Ecto neural progenitor cell (in vitro differentiated cells): Measurements from ENCODE around the gene RXYLT1.
"Not testable (repeated sequence)": the region's sequence is repeated elsewhere in the genome, so short reads cannot be mapped to it uniquely, and the experiment has no call there.

Source experiments
- DNase-seq: peaks from one replicate; pipeline ENCODE4 v3.0.0-alpha.2; 2018; ENCODE audit warnings: low spot score

Gene RXYLT1

DNA sequence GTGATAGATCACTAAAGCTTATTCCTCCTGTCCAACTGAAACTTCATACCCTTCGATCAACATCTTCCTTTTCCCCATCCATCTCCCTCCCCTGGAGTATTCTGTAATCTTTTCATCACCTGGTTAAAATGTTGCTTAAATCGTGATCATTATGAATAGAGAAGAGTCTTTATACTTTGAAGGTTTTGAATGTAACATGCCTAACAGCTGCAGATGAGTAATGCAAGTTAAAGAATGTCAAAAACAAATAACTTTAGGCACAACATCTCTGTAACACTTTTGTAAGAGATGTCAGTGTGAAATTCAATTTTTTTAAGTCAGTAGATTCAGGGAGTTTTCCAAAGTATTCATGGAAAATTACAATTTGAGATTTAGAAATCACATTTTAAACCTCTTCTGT, 25.0 kb downstream of the RXYLT1 start:
- no peak for DNase-seq

DNA sequence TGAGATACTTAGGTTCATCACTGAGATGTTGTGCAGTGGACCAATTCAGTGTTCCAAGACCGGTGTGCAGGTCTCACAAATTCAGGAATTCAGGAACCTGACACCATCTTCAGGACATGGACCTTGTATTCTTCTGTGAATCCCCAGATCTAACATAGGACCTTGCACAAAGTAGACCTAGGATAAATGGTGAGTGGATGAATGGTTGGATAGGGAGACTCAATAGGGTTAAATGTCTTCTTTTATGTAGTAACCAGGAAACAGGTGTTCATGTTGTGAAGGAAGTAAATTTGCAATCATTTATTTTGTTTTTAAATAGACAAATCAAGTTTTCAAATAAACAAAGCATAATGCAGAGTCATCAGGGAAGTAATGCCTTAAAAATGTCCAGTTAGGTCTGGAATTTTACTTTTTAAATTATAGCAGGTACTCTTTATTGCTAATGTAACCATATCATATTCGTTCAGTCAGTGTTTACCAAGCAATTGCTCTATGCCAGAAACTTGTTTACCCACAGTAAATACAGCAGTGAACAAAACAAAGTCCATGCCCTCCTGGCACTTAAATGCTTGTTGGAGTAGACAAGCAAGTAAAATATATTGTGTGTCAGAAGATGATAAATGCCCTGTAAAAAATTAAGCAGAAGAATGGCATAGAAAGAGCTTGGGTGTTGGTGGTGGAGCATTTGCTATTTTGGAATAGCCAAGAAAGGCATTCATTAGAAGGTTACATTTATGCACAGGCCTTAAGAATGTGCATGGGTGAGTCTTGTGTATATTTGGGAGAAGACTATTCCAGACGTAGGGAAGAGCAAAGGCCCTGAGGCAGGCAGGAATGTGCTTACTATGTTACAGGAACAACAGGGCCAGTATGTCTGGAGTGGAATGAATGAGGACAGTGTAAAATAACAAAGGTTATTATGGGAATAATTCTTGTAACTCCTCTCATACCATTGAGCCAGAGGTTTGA, 26.3 kb downstream of the RXYLT1 start:
- no peak for DNase-seq

DNA sequence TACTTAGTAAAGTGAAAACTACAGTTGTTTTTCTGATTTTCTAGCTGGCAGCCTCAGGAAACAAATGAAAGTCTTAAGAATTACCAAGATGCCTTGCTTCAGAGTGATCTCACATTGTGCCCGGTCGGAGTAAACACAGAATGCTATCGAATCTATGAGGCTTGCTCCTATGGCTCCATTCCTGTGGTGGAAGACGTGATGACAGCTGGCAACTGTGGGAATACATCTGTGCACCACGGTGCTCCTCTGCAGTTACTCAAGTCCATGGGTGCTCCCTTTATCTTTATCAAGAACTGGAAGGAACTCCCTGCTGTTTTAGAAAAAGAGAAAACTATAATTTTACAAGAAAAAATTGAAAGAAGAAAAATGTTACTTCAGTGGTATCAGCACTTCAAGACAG, 28.9 kb downstream of the RXYLT1 start:
- no peak for DNase-seq

DNA sequence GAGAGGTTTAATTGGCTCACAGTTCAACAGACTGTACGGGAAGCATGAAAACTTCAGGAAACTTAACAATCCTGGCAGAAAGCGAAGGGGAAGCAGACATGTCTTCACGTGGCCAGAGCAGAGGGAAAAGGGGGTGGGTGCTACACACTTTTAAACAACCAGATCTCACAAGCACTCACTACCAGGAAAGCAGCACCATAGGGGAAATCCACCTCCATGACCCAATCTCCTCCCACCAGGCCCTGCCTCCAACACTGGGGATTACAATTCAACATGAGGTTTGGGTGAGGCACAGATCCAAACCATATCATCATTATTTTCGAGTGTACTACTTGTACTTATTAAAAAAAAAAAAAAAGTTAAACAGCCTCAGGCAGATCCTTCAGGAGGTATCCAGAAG, 29.9 kb downstream of the RXYLT1 start:
- DNase-seq, result no peak

DNA sequence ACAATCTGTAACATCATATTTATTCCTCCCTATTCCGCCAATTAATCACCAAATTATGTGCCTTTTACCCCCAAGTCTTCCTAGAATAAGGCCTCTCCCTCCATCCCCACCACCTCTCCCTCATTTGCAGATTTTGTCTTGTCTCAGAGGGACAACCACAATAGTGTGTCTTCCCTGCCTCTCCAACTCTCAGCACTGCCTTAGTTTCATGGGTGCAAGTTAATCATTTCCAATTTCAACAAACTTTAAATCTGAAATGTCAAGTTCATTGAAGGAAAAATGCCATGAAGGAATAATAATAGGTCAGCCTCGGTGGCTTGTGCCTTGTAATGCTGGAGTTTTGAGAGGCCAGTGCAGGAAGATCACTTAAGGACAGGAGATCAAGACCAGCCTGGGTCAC, 31.6 kb downstream of the RXYLT1 start:
- no peak for DNase-seq

DNA sequence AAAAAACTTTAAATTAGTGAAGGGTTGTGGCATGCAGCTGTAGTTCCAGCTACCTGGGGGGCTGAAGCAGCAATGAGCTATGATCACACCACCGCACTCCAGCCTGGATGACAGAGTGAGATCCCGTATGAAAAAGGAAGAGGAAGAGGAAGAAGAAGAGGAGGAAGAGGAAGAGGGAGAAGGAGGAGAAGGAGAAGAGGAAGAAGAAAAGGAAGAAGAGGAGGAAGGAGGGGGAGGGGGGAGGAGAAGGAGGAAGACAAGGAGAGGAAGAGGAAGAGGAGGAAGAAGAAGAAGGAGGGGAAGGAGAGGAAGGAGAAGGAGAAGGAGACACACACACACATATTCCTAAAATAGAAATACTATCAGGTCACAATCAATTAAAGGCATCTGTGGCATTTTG, 32.0 kb downstream of the RXYLT1 start:
- no peak for DNase-seq

DNA sequence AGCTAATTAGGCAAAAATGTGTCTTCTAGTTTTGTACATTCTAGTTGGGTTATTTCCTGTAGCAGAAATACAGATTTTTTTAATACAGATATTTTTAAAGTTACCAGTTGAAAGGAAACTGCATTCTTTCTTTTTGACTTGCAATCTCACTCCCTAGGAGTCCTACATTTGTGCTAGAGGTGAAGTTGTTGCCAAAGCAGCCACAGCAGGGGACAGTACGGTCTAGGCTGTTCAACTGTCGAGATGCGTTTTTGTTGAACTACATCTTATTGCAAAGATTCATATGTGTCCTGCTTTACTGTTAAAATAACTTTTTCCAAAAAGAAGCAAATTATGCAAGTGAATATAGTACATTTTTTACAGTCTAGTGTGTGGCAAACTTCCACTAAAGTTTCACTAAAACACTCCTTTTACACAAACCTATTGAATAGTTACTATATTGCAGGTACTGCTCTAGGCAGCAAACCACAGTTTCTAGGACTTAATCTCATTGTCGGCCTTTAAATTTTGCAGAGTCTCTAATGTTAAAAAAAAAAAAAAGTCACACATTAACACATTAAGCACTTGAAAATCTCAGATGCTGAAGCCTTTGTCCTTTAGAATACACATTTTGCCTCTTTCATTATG, 34.5 kb downstream of the RXYLT1 start:
- no peak for DNase-seq

DNA sequence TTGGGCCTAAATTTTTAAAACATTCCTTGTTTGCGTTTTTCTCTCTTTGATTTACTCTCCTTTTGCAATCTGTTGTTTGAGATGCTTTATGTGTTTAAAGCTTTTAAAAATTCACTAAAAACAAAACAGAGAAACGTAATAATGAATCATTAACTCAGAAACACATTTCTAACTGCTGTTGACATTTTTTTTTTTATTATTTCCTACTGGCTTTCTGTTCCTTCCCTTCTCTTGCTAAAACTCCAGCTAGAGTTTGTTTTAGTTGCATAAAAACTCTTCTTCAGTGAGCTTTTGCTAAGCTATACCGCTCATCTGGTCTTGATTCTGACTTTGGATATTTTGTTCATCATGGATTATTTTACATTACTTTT, 35.8 kb downstream of the RXYLT1 start:
- no peak for DNase-seq

DNA sequence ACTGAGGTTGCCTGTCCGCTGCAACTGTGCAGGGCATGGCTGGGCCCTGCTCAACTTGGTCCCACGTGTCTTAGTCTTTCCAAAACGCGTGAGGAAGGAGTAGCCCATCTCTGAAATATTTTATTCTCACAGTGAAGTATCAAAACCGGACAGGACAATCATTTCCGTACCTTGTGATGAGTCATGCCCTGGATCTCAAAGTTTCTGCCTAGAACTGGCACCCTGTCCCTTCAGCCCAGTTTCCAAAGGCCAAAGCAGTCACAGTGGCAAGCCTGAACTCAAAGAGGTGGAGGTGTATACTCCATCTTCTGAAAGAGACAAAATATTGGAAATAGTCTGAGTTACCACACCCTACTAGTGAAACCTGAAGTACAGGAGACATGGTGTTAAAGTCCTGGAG, 36.3 kb downstream of the RXYLT1 start:
- no peak for DNase-seq

DNA sequence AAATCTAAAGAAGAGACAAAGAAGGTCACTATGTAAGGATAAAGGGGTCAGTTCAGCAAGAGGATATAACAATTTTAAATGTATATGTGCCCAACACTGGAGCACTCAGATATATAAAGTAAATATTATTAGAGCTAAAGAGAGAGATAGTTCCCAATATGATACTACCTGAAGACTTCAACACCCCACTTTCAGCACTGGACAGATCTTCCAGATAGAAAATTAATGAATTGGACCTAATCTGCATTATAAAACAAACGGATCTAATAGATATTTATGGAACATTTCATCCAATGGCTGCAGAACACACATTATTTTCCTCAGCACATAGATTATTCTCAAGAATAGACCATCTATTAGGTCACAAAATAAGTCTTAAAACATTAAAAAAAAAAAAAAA, 40.7 kb downstream of the RXYLT1 start:
- no peak for DNase-seq

DNA sequence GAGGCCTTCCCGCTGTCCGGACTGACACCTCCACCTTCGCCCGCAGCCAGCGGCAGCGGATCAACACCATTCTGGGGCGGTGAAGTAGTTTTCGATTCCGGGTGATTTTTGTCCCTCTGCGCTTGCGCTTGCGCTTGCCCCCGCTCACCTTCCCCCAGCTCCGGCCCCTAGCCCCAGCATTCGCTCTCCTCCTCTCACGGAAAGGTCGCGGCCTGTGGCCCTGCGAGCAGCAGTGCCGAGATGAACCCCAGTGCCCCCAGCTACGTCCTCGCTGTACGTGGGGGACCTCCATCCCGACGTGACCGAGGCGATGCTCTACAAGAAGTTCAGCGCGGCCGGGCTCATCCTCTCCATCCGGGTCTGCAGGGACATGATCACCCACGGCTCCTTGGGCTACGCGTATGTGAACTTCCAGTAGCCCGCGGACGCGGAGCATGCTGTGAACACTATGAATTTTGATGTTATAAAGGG, 42.1 kb downstream of the RXYLT1 start:
- no peak for DNase-seq

DNA sequence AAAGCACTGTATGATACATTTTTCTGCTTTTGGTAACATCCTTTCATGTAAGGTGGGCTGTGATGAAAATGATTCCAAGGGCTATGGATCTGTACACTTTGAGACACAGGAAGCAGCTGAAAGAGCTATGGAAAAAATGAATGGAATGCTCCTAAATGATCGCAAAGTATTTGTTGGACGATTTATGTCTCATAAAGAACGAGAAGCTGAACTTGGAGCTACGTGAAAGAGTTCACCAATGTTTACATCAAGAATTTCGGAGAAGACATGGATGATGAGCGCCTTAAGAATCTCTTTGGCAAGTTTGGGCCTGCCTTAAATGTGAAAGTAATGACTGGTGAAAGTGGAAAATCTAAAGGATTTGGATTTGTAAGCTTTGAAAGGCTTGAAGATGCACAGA, 42.6 kb downstream of the RXYLT1 start:
- no peak for DNase-seq

DNA sequence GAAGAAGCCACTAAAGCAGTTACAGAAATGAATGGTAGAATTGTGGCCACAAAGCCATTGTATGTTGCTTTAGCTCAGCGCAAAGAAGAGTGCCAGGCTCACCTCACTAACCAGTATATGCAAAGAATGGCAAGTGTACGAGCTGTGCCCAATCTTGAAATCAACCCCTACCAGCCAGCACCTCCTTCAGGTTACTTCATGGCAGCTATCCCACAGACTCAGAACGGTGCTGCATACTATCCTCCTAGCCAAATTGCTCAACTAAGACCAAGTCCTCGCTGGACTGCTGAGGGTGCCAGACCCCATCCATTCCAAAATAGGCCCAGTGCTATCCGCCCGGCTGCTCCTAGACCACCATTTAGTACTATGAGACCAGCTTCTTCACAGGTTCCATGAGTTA, 43.3 kb downstream of the RXYLT1 start:
- no peak for DNase-seq

DNA sequence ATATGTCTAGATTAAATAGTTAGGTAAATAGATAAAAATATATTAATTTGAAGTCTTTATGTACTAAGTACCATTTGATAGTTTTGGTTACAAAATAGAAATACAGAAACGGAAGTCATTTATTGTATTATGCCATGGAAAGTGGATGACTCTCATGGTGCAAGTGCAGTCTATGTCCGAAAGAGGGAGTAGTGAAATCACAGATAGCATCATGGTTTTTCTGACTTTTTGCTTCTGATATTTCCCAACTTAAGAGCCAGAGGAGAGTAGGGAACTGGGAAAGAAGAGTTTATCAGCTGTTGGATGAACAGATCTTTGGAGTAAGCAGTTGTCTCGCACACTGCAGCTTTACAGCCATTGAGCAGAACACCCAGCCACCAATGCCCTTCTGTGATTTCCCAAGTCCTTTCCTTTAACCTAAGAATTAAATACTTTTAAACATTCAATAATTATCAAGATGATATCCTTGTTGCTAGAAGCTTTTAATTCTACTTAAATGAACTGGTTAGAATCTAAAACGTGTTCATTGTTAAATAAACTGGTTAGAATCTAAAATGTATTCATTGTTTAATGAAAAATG, 46.4 kb downstream of the RXYLT1 start:
- DNase-seq, result no peak

DNA sequence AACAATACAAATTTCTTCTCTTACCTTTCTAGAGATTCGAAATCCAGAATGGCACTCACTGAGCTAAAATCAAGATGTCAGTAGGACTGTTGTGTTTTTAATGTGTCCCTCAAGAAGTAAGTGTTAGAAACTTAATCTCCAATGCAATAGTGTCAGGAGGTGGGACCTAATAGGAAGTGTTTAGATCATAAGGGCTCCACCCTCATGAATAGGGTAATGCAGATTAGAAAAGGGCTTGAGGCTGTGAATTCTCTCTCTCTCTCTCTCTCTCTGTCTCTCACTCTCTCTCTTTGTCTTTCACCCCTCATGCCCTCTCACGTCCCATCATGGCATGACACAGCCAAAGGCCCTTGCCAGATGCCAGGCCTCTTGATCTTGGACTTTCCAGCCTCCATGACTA, 49.2 kb downstream of the RXYLT1 start:
- DNase-seq, result no peak

DNA sequence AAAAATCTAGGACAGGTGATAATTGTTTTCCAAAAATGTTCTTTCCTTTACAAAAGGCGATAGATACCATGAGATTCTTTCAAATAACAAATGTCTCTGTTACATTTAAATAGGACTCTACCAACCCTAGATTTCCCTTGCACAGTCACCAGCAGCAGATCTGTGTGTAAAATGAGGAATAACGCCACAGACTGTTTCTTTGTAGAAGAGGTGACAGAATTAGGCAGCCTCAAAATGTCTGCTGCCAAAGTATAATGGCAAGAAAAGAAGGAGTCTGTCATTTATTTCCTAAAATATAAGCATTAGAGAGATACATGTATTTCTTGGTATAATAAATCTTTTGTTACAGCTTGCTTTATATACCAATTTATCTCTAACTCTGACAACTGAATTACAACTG, 56.3 kb downstream of the RXYLT1 start:
- no peak for DNase-seq

DNA sequence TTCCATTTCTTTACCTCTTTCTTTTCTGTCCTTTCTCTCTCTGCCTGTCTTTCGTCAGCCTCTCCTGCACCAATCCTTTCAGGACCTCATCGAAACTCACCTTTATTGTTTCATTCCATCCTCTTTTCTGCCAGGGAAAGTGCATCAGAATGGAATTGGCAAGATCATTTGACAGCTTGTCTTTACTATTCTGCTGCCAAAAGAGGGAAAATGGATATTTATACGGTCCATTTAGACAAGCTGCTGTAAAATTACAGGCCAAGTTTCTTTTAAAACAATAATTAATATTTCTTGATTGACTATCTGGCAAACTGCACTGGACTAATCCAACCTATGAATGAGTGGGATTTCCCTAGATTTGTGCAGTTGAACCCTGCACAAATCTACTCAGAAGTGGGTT, 57.2 kb downstream of the RXYLT1 start:
- DNase-seq, result no peak

DNA sequence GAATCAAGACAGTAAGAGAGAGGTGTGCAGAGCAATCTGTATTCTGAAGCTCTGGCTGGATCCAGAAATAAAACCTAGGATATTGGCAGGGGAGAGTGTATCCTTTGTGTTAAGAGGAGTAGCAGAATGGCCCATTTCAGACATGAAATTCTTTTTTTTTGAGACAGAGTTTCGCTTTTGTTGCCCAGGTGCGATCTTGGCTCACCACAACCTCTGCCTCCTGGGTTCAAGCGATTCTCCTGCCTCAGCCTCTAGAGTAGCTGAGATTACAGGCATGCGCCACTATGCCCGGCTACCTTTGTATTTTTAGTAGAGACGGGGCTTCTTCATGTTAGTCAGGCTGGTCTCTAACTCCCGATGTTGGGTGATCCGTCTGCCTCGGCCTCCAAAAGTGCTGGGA, 58.7 kb downstream of the RXYLT1 start:
- DNase-seq, result no peak

DNA sequence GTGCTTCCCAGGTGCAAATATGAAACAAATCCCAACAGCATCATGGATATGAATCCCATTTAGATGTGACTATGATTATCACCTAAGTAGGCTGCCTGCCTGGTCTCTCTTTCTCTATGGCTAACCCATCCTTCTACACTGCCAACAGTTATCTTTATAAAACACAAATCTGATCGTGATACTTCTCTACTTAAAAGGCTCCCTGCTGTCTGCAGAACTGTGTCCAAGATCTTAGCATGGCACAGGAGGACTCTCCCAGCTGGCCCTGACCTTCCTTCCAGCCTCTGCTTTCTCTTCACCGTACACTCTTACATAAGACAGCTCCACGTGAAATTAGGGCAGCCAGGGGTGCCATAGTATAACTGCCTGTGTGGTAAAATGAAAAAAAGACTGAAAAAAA, 61.3 kb downstream of the RXYLT1 start:
- no peak for DNase-seq

DNA sequence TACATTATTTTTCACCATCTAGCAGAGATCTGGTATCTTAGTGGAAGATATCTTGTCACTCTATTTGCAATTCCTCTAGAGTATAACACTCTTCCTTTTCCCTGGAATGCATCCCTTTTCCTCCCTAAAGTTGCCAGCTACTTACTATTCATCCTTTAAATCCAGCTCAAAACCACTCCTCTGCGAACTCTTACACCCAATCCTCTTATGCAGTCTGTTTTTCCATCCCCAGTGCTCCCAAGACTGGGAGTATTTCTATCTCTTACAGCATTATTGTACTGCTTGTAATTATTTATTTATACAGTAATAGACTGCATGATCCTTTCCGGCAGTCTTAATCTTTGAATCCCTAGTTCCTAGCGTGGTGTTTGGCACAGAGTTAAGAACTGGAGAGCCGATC, 61.9 kb downstream of the RXYLT1 start:
- no peak for DNase-seq

DNA sequence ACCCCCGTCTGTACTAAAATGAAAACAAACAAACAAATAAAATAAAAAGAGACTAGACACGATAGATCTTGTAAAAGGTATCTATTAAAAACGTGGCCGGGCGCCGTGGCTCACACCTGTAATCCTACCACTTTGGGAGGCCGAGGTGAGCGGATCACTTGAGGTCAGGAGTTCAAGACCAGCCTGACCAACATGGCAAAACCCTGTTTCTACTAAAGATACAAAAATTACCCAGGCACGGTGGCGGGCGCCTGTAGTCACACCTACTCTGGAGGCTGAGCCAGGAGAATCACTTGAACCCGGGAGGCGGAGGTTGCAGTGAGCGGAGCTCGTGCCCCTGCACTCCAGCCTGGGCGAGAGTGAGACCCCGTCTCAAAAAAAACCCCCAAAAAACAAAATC, 63.0 kb downstream of the RXYLT1 start:
- DNase-seq, result not testable (repeated sequence)

DNA sequence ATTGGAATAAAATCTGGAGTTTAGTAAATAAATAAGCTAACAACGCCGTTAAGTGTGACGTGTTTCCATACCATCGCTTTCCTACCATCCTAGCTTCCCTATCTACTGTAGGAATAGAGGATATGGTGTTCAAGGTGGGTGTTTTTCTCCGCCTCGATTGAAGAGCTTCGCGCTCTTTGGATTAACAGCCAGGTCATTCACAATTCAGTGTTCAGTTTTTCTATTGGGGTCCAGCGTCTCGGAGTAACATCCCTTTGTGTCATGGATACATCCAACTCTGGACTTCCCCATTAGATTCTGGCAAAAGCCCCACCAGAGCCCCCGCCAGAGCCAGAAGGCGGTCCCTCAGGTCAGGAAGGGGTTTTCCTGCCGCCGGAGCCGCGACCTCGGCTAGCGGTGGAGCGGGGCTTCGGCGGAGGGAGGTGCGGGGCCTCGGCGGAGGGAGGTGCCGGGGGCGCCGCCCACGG, 63.6 kb downstream of the RXYLT1 start:
- DNase-seq, result no peak

DNA sequence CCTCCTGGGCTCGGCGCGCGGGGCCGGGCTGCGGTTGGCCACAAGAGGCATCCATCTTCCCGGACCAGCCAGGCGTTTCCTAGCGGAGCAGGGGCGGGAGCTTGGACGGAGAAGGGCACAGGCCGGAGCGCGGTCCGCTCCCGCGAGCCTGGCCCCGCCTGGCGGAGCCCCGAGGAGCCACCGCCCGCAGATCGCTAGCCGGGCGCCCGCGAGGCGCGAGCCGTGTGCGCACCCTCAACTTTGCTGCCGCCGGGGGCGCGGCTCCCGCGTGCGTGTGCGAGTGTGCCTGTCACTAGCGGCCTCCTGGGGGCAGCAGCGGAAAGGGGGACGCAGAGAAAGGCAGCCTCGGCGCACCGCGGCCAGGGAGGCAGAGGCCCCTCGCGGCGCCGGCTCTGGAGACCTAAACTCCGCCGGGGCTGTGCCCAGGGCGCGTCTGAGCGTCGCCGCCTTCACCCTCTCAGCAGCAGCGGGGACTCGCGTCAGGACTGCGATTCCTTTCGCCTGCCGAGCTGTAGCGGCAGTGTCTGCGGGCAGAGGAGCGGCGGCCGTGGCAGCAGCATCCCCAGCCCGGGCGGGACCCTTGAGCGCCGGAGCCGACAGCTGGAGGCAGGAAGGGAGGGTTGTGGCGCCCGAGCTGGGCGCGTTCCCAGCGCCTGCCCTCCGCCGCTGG, 64.1 kb downstream of the RXYLT1 start:
- DNase-seq, result peak; percentile 97
